Measurements from ENCODE around the gene HDAC1.

DNA sequence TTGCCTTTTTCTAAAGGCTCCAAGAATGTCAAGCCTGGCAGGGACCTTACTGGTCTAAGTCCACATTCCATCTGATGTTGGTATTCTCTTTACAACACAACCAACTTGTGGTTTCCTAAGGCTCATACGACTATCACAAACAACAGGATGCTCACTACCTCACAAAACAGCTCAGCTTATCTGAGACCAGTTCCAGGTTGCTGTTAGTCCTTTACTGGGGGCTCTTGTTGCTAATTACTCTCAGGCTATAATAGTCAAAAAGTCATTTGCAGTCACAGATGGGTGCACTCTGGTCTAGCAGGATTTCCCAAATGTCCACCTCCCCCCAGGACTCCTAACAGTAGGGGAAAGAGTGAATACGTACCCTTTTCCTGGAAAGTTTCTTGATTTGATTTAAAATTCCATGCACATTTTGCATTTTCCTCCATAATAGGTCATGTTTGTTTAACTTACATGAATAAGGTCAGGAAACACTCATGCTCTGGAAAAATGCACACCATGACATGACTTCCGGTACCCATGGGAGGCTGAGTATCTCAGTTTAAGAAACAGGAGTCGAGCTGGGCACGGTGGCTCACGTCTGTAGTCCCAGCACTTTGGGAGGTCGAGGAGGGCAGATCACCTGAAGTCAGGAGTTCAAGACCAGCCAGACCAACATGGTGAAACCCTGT, 24.8 kb upstream of the HDAC1 start:
- no peak for TF ChIP-seq E2F8 (IDR thresholded peaks at IDR 0.05; ENCODE audit: low read depth, partially characterized antibody)
- TF ChIP-seq POLR2A (IDR thresholded peaks at IDR 0.05; ENCODE audit: low read depth, low read length), result no peak
- no peak for TF ChIP-seq CTCF (IDR thresholded peaks at IDR 0.05 in 2 of 3, conservative IDR thresholded peaks at IDR 0.05 in 1 of 3; ENCODE audit: control insufficient read depth in 2 of 3, extremely low read depth in 1 of 3, insufficient read depth in 1 of 3, low read depth in 3 of 3, low read length in 3 of 3)
- TF ChIP-seq CHD2 (IDR thresholded peaks at IDR 0.05; ENCODE audit: borderline replicate concordance, low read depth, low read length), result no peak
- no peak for TF ChIP-seq MYB (IDR thresholded peaks at IDR 0.05; ENCODE audit: borderline replicate concordance, low read depth, low read length)
- TF ChIP-seq TCF12 (IDR thresholded peaks at IDR 0.05; ENCODE audit: low read depth, low read length), result no peak
- TF ChIP-seq TBL1XR1 (IDR thresholded peaks at IDR 0.05; ENCODE audit: low read depth, low read length), result no peak
- no peak for TF ChIP-seq KAT2A (conservative IDR thresholded peaks at IDR 0.05; ENCODE audit: control insufficient read depth, low read depth, low read length)
- no peak for TF ChIP-seq NR2F1 (conservative IDR thresholded peaks at IDR 0.05)

Data from GM12878 (cell line).